AG04450 (cell line): ENCODE data around the gene PAFAH1B1. TPM values are rescaled to one million over a fixed set of nuclear protein-coding genes. Genes with fewer than 3 reads are reported as not detected.

Experiments used
- CTCF ChIA-PET: fragments of 300-600, 350-600 bp; formaldehyde crosslinking; extraction: SDS; loops from one replicate; lab custom pipeline; 2022; ENCODE audit warnings: antibody characterized with exemption, inconsistent platforms; lab: Charles Lee
- POLR2A ChIA-PET: fragments of 350-600 bp; formaldehyde crosslinking; extraction: SDS; loops from one replicate; lab custom pipeline; 2021; ENCODE audit warnings: antibody characterized with exemption, inconsistent platforms; lab: Yijun Ruan, JAX
- DNase-seq: peaks from one replicate; pipeline ENCODE4 v3.0.0-alpha.2; 2011; ENCODE audit warnings: low read depth, low spot score
- H3K27ac ChIP-seq: one replicate; pipeline ENCODE4 v1.5.1; 2012; ENCODE audit warnings: low read depth, low read length, control low read depth
- H3K27me3 ChIP-seq: one replicate; pipeline ENCODE4 v1.6.0; 2012; ENCODE audit warnings: low read length; ENCODE audit not compliant: control insufficient read depth, insufficient read depth
- H3K4me3 ChIP-seq: 2 replicates; pipeline ENCODE4 v1.5.1; 2011; ENCODE audit warnings: mild to moderate bottlenecking, low read depth, low read length, control low read depth
- H3K9me3 ChIP-seq: 2 replicates; pipeline ENCODE4 v1.5.1; 2012; ENCODE audit warnings: low read length; ENCODE audit not compliant: control insufficient read depth, insufficient read depth
- CTCF ChIP-seq: IDR thresholded peaks from 2 replicates; pipeline ENCODE4 v1.5.1; 2011; ENCODE audit warnings: low read depth, low read length, control low read depth, inconsistent platforms
- polyA plus RNA-seq: library from polyadenylated mRNA; depleted of rRNA; stranded (reverse); fragments of >200 nt; gene quantifications from 2 replicates; pipeline ENCODE4 v1.2.3, GENCODE V29; 2011

The PAFAH1B1 gene
- polyA plus RNA-seq, 1 experiment = 111 TPM

- no peak for DNase-seq
- ChIA-PET CTCF (interaction anchor here (1.2 kb wide), 1 partner anchor 25 kb away, joined by 3 read pairs; no protein-coding TSS in a partner anchor), POLR2A (interaction anchor here (0.7 kb wide), 1 partner anchor 10 kb away, joined by 5 read pairs; no protein-coding TSS in a partner anchor)
- Histone ChIP-seq H3K4me3 (no peak overlapping the region), H3K27ac (no peak overlapping the region), H3K27me3 (no peaks in the 10 kb centered on the region), H3K9me3 (no peaks in the 10 kb centered on the region; the same call in 1 of the 2 replicates)
- no peak for TF ChIP-seq CTCF
Measured at GRCh38 chr17:2700491-2701141, 107.2 kb downstream of the PAFAH1B1 start.

- Histone ChIP-seq H3K27me3 (no peaks in the 10 kb centered on the region), H3K4me3 (no peak overlapping the region), H3K9me3 (no peaks in the 10 kb centered on the region; the same call in 1 of the 2 replicates), H3K27ac (no peak overlapping the region)
- POLR2A ChIA-PET = no interaction called here
- DNase-seq = no peak
- CTCF ChIA-PET = no interaction called here
- no peak for TF ChIP-seq CTCF
Measured at GRCh38 chr17:2701161-2701995, 107.9 kb downstream of the PAFAH1B1 start.

GRCh38 chr17:2701996-2702741, 108.7 kb downstream of the PAFAH1B1 start:
- CTCF ChIA-PET = no interaction called here
- H3K27me3 ChIP-seq = no peaks in the 10 kb centered on the region
- POLR2A ChIA-PET = no interaction called here

GRCh38 chr17:2703181-2703580, 109.7 kb downstream of the PAFAH1B1 start:
- no peak for TF ChIP-seq CTCF
- DNase-seq = no peak
- H3K27me3 ChIP-seq = no peaks in the 10 kb centered on the region
- POLR2A ChIA-PET = no interaction called here
- H3K4me3 ChIP-seq = no peak overlapping the region
- CTCF ChIA-PET = no interaction called here
- no peaks in the 10 kb centered on the region for H3K9me3 ChIP-seq
- no peak overlapping the region for H3K27ac ChIP-seq

More at GRCh38 chr17:2701996-2702741, 108.7 kb downstream of the PAFAH1B1 start:
- DNase-seq = no peak
- no peak for TF ChIP-seq CTCF
- H3K9me3 ChIP-seq = no peaks in the 10 kb centered on the region; the same call in 1 of the 2 replicates
- no peak overlapping the region for H3K27ac ChIP-seq
- no peak overlapping the region for H3K4me3 ChIP-seq
